ENCODE results near the gene DCAF6.
"Not testable (repeated sequence)": the region's sequence is repeated elsewhere in the genome, so short reads cannot be mapped to it uniquely, and the experiment has no call there.

Gene DCAF6

GRCh38 chr1:168035345-168035744, 98.9 kb downstream of the DCAF6 start:
- no peak for DNase-seq

DNA sequence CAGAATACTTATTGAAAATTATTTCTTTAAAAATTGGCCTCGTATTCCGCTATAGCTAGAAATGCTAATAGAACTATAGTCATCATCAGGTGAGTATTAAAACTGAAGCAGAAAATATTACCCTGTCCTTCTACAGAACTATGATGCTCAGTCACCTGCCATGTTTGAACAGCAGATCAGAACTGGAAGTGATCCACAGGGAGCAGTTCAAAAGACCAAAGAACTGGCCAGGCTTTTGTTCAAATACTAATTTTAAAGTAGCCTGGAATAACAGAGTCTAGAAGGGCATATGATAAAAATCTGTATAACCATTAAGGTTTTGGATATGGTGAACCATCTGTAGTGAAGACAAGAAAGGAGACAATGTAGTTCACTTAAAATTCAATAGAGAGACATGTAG, 105.9 kb downstream of the DCAF6 start:
- DNase-seq: no peak

GRCh38 chr1:168045311-168045710, 108.8 kb downstream of the DCAF6 start:
- no peak for DNase-seq

GRCh38 chr1:168050307-168050706, 113.8 kb downstream of the DCAF6 start:
- no peak for DNase-seq

- DNase-seq: no peak
Measured at GRCh38 chr1:168050880-168051279, 114.4 kb downstream of the DCAF6 start.

- DNase-seq: no peak
Measured at GRCh38 chr1:168053681-168054080, 117.2 kb downstream of the DCAF6 start.

GRCh38 chr1:168054117-168054516, 117.6 kb downstream of the DCAF6 start:
- DNase-seq: no peak

DNA sequence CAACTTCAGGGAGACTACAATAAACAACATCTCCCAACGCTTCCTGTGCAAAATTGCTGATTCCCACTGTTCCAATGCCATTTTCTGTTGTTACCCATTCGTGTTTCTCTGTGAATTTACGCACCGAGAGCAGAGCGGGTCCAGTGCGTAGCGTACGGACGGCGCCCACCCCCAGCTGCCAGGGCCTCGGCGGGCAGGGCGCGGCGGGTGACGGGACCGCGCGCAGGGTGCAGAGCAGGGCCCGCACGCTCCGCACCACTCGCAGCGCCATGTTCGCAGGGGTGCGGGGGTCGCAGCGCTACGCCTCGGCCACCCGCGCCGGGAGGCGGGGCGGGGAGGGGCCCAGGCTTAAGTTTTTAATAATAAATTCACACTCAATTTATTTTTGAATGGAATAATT, 119.7 kb downstream of the DCAF6 start:
- not testable (repeated sequence) for DNase-seq

GRCh38 chr1:168057355-168057754, 120.9 kb downstream of the DCAF6 start:
- DNase-seq: no peak

GRCh38 chr1:168057921-168058320, 121.4 kb downstream of the DCAF6 start:
- no peak for DNase-seq

GRCh38 chr1:168064216-168064615, 127.7 kb downstream of the DCAF6 start:
- DNase-seq: no peak

DNA sequence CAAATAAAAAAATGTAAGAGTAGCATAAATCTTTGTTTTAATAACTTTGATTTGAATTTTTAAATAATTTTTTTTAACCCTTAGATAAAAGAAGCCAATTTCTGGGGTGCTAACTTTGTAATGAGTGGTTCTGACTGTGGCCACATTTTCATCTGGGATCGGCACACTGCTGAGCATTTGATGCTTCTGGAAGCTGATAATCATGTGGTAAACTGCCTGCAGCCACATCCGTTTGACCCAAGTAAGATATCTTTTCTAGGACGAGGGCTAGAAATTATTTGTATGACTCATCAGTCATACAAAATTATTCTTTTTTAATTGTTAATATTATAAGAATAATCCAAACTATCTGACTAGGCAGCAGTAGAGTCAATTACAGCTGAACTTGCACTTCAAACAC, 129.0 kb downstream of the DCAF6 start:
- no peak for DNase-seq

- no peak for DNase-seq
Measured at GRCh38 chr1:168069384-168069783, 132.9 kb downstream of the DCAF6 start.

DNA sequence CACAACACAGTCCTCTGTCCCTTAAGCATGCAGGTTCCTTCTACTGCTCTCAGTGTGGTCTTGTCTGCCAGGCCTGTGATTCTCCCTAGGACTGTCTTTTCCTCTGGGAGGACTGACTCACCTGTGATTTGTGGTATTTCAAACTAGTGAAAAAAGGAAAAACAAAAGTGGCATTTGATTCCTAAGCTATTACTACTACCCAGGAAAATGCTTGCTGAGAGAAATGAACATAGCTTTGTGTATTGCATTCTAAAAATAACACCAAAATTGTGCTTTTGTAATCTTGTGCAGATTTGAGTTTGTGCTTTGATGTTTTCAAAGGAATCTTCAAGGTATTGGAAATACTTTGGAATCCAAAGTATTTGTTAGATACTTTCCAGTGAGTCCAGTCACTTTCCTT, 143.3 kb downstream of the DCAF6 start:
- DNase-seq: no peak

DNA sequence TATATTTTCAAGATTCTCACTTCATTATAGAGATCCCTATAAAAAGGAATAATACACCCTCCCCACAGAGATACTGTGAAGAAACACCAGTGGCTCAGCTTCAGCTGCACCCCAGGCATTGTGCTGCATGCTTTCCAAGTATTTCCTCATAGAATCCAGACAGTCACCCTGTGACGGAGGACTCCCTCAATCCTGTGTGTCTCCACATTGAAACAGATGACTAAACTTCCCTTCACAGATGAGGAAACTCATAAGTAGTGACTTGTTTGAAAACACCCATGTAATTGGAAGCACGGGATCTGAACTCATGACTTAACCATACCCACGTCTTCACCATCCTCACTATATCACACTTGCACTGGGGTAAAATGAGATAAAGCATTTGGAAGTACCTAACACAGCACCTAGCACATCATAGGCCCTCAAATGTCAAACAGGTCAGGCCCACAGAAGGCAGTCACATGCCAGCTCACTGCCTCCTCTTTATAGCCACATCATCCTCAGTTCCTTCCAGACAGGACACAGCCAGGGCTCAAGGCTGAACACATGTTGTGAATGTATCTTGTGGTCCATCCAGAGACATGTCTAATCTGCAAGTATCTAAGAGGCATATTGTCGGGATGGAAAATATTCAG, 145.0 kb downstream of the DCAF6 start:
- no peak for DNase-seq

- no peak for DNase-seq
Measured at GRCh38 chr1:168082008-168082876, 145.8 kb downstream of the DCAF6 start.

- no peak for DNase-seq
Measured at GRCh38 chr1:168083456-168084325, 147.2 kb downstream of the DCAF6 start.

DNA sequence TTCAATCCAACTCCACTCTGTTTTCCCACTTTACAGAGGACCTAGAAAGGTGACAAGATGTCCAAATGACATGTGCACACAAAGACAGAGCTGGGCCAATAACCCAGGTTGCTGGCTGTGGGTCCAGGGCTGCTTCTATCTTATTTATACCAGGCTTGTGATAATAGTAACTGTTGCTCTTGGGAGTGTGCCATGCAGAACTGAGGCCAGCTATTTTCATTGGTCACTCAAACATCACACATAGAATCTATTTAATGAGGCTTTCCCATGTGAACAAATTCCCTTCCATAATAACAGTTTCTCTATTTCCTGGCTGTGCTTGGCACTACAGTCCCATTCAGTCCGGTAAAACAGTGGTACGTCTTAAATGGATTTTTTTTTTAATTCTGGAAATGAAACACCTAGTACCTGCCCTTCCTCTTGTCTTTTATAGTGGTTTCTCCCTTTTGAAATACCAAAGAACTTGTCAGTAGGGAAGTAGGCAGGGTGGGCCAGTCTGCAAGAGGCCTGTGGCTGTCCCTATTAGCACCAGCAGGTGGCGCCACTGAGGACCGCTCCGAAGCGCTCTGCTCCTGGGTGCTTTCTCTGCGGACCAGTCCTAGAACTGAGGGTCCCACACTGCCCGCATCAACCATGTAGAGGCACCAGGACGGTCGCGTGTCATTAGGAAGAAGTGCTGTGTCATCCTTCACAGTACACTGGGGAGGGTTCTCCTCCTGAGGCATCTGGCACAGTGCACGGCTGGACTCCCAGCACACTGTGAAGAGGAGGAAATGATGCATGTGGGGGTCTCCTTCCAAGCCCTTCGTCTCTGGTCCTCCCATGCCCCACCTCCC, 148.1 kb downstream of the DCAF6 start:
- DNase-seq: peak; percentile 21

- DNase-seq: no peak
Measured at GRCh38 chr1:168085401-168085872, 149.0 kb downstream of the DCAF6 start.

DNA sequence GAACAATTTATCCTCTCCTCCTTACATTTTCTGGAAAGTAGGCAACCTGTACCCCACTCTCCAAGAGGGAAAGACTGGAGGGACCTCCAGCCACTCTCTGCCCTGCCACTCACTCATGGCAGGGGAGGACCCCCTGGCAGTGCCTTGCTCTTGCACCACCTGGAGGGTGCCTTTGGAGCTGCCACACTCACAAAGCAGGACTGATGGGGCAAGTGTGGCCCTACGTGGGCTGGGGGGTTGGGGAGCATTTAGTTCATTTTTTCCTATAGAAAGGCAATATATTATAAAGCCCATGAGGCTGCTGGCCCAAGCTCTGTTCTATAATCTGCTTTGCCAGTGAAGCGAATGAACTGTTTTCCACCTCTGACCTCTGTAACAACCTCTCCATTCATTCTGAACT, 150.0 kb downstream of the DCAF6 start:
- DNase-seq: no peak

DNA sequence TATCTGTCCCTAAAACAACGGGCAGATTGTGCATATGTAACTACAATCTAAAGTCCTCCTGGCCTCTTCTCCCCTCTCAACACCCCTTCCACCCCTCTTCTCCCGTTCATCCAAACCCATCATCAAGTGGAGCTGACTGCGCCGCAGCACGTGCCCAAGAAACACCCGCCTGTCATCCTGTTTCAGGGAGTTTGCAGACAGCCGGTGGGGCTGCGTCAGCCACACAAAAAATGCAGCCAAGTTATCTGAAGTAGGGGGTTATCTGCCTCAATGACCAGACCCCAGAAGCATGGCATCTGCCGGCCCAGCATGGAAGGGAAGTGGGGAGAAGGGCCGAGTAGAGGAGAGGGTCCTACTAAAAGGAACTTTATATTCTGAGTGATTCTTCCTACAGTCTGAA, 151.2 kb downstream of the DCAF6 start:
- no peak for DNase-seq
